Suppressor macrophage (primary cell): ENCODE results near the gene KSR2.
A peak's percentile ranks its signal among the peaks of the same experiment; 100 is the strongest.
"Not testable (repeated sequence)": the region's sequence is repeated elsewhere in the genome, so short reads cannot be mapped to it uniquely, and the experiment has no call there.

Experiments used
- DNase-seq, 4 experiments: peaks; one replicate each; pipeline ENCODE4 v3.0.0-alpha.2; 2020 to 2022

The KSR2 gene

GRCh38 chr12:117857139-117857538 is 111.7 kb downstream of the KSR2 start:
- DNase-seq, result not testable (repeated sequence)

GRCh38 chr12:117855165-117855564 is 113.6 kb downstream of the KSR2 start:
- DNase-seq, result no peak

DNA sequence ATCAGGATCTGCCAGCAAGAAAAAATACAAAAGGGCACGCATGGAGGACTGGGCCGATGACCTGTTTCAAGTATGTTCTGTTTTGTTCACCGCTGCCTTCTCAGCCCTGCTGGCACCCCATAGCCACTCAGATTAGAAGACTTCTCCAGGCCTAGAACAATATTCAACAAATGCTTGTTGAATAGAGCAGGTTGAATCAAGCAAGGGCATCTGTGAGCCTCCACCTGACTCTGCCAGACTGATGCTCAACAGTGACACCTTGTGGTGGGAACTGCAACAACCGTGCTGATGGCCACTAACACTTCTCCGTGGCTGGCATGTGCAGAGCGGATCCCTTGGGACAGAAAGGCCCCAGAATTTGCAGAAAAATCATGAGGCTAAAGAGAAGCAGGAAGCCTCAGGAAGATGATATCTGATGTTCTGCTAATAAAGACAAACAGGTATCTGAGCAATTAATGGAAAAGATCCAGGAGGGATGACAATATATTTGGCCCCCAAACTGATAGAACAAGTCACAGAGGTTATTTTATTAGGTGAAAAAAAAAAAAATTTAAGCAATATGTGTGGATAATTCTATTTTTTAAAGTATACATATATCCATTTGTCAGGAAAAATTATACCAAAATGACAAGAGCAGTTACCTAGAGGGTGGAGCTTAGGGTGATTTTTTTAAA is 114.3 kb downstream of the KSR2 start:
- DNase-seq, result peak; percentile 59 to 67 (median 63)

- no peak for DNase-seq
Observed at GRCh38 chr12:117853600-117853999, 115.2 kb downstream of the KSR2 start.

- peak; percentile 17 to 46 (median 36) for DNase-seq
Observed at GRCh38 chr12:117850048-117850447, 118.7 kb downstream of the KSR2 start.

DNA sequence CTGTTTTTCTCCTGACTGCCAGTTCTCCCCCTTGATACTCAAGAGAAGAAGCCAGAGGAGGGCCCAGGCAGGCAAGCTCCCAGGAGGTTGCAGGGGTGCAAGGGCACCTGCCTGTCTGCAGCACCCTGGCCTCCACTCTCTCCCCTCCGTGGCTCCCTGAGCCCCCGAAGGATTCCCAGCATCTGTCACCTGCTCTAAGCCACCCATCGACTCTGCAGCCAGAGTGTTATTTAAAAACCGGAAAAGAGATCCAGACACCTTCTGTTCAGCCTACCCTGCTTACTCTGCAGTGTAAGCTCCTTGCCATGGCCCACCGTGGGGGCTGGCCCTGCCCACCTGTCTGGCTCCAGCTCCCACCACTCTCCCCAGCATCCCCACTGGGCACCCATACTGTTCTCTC is 121.4 kb downstream of the KSR2 start:
- no peak for DNase-seq

GRCh38 chr12:117845271-117845904 is 123.4 kb downstream of the KSR2 start:
- DNase-seq, result no peak

GRCh38 chr12:117844114-117844830 is 124.5 kb downstream of the KSR2 start:
- DNase-seq, result no peak

DNA sequence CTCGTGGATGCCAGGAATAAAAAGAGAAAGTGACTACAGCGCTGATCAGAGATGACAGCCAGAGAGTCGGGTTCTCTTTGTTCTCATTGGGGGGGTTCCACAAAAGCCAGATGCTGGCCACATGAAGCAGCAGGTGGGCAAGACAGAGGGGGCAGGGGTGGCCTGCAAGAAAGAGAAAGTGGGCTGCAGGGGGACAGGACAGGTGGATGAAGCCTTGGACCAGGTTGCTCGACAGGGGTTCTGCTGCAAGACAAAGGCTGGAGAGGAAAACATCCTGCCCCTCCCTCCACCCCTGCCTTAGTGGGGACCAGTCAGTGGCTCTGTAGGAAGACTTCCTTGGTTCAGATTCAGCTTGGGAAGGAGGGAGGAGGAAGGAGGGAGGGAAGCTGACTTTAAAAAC is 126.2 kb downstream of the KSR2 start:
- DNase-seq, result no peak

DNA sequence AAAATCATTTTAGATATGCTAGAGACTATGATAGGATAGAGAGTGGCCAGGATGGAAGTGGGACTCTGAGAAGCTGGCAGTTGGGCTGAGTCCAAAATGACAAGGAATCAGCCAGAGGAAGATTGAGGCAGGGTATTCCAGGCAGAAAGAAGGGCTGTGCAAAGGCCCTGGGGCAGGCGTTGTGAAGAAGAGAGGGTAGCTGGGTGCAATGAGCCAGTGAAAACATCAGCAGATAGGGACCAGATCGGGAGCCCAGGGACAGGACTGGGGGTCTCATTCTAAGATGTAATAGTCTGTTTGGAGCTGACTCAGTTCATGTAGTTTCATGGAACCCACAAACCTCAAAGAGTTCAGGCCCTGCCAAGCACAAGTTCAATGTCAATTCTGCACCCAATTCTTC is 126.6 kb downstream of the KSR2 start:
- no peak for DNase-seq

DNA sequence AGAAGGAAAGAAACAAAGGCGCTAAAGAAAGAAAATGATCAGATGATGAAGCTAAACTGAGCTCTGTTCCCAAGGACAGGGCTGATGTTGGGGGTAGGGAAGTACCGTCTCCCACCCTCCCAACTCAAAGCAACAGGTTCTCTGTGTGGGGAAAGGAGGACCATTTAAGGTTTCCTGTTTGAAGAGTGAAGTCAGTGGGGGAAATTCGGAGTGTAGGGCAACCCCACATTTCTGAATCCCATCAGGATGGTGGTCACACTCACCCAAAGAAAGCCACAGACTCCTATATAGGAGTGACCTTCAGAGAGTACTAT is 131.1 kb downstream of the KSR2 start:
- DNase-seq, result no peak

- DNase-seq, result peak; percentile 69 to 87 (median 82)
Observed at GRCh38 chr12:117836999-117837736, 131.6 kb downstream of the KSR2 start.

GRCh38 chr12:117836476-117836875 is 132.3 kb downstream of the KSR2 start:
- DNase-seq, result no peak

DNA sequence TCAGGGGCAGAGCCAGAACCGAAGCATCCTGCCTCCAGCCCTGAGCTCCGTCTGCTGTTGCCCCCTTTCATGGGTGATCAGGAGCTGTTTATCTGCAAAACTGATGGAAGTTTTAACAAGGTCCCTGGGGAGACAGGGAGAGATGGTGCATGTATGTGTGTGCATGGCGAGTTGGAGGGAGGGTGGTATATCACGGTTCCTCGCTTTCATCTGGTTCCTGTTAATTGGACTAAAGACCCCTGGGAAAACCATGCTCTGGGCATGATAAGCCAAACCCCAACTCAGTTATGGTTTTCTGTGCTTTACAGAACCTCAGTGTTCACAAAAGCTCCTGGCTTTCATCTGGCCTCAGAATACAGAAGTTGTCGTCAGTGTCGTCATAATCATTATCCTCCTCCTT is 133.6 kb downstream of the KSR2 start:
- no peak for DNase-seq

DNA sequence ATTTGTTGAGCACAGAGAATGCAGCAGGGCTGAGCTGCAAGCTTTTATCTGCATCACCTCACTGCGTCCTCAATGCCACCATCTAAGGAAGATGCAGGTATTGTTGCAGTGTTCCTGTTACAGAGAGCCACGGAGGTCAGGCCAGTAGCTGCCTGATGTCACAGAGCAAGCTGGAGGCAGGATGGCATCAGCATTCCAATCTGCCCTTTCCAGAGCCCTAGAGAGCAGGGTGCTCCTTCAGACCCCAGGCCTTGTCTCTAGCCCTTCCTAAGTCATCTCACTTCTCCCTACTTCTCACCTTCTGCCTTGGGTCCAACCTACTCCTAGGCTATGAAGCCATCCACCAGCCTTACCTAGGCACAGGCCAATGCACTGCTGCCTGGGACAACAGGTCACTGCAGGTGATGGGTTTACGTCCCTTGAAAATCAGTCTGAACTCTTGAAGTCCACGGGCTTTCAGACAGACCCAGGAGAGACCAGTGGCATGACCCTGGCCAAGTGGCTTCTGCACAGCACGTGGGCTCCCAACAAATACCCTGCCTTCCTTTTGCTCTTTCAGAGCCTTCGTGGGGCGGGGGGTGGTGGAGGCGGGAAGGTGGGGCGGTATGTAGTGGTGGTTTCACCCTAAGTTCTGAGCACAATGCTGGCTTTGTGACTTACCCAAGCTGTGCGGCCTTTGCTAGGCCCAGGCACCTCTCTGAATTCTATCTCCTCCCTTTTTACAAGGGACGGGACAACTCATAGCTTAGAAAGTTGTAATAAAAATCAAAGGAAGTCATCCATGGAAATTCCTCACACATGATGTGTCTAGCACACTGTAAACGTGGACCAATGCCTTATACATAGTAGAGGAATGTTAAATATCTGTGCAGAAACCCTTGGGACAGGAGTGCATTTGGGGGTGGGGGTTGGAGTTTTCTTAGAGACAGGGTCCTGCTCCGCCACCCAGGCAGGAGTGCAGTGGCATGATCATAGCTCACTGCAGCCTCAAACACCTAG is 136.0 kb downstream of the KSR2 start:
- no peak for DNase-seq

- DNase-seq, result no peak
Observed at GRCh38 chr12:117830471-117830870, 138.3 kb downstream of the KSR2 start.

GRCh38 chr12:117829108-117829507 is 139.7 kb downstream of the KSR2 start:
- no peak for DNase-seq

- no peak for DNase-seq
Observed at GRCh38 chr12:117827660-117828059, 141.1 kb downstream of the KSR2 start.

DNA sequence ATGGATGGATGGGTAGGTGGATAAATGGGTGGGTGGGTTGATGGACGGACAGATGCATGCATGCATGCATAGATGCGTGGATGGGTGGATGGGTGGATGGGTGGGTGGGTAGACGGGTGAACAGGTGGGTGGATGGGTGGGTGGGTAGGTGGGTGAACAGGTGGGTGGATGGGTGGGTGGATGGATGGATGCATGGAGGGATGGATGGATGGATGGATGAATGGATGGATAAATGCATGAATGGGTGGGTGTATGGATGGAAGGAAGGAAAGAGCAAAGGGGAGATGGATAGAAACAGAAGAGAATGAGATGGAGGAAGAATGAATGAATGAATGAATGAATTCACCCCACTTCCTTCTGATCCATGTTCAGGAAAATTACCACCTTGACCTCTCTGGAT is 143.0 kb downstream of the KSR2 start:
- no peak for DNase-seq

GRCh38 chr12:117821480-117822175 is 147.2 kb downstream of the KSR2 start:
- DNase-seq, result no peak

DNA sequence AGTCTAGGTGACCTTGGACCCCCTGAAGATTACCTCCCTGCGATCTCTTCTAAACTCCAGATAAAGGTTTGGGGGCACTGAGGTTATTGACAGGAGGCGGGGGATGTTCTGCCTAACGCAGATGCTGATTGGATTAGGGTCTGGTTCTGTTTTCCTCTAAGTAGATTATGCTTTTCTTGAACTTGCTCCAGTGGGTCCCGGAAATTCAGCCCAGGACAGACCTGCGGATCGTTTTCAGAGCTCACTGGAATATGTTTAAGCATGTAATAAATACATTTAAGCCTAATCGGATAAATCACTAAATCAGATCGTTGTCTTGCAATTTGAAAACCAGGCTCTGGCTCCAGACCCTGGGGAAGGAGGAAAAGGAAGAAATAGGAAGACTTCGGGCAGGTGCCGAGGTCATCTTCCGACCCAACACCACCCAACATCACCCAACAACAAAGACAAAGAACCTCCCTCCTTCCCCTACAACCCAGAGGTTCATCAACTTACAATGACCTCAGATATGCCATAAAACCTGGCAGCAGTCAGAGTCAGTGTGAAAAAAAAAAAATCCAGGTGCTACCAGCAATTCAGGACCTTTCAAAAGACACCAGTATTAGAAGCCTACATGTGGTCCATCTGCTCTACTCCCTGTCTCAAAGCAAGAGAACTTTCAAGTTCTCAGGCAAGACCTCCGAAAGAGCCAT is 148.4 kb downstream of the KSR2 start:
- no peak for DNase-seq
